PC-9 (cell line): ENCODE measurements around the gene LIPI. TPM values are rescaled to one million over a fixed set of nuclear protein-coding genes. Genes with fewer than 3 reads are reported as not detected.
"Not testable (repeated sequence)": the region's sequence is repeated elsewhere in the genome, so short reads cannot be mapped to it uniquely, and the experiment has no call there.

Experiments
- BruUV-seq: library from RNA; stranded (reverse); fragments of 400-500 nt; replicated peaks from 2 replicates; lab custom pipeline; 2021; lab: Mats Ljungman, UMichigan
- CTCF ChIA-PET: fragments of 300-600 bp; sonication (Branson Sonifier 250); formaldehyde crosslinking; loops from one replicate; lab custom pipeline; 2022; ENCODE audit warnings: antibody characterized with exemption; lab: Charles Lee
- POLR2A ChIA-PET: fragments of 300-600 bp; sonication (Branson Sonifier 250); formaldehyde crosslinking; loops from one replicate; lab custom pipeline; 2022; ENCODE audit warnings: antibody characterized with exemption; ENCODE audit not compliant: unreplicated experiment; lab: Charles Lee
- DNase-seq, 2 experiments: peaks; one replicate each; pipeline versions ENCODE4 v3.0.0 to v3.0.0-alpha.2; 2015 to 2022; ENCODE audit warnings: mixed read lengths in 1 of 2
- H2AFZ ChIP-seq: fragments of 200-600 bp; sonication (generic); 2 replicates; pipeline ENCODE4 v1.8.1; 2017; ENCODE audit warnings: antibody characterized with exemption
- H3F3A ChIP-seq: fragments of 200-600 bp; sonication (generic); 2 replicates; pipeline ENCODE4 v1.8.1; 2017; ENCODE audit warnings: antibody characterized with exemption, mild to moderate bottlenecking, low read depth; ENCODE audit not compliant: insufficient read depth
- H3K27ac ChIP-seq: fragments of 200-600 bp; sonication (generic); 2 replicates; pipeline ENCODE4 v1.6.1; 2016; ENCODE audit warnings: mixed run types
- H3K27me3 ChIP-seq: fragments of 200-600 bp; sonication (generic); 2 replicates; pipeline ENCODE4 v1.6.1; 2016; ENCODE audit warnings: low read depth, mixed run types; ENCODE audit not compliant: insufficient read depth
- H3K36me3 ChIP-seq: fragments of 200-600 bp; sonication (generic); 2 replicates; pipeline ENCODE4 v1.6.1; 2016; ENCODE audit warnings: low read depth, mixed run types
- H3K4me1 ChIP-seq: fragments of 200-600 bp; sonication (generic); replicated peaks from 2 replicates; pipeline ENCODE4 v1.6.1; 2016; ENCODE audit warnings: mixed run types; ENCODE audit not compliant: insufficient read depth
- H3K4me2 ChIP-seq: fragments of 200-600 bp; sonication (generic); 2 replicates; pipeline ENCODE4 v1.6.1; 2017; ENCODE audit warnings: mixed run types
- H3K4me3 ChIP-seq: fragments of 200-600 bp; sonication (generic); 2 replicates; pipeline ENCODE4 v1.6.1; 2016; ENCODE audit warnings: mixed run types
- H3K79me2 ChIP-seq: fragments of 200-600 bp; sonication (generic); 2 replicates; pipeline ENCODE4 v1.6.1; 2017; ENCODE audit warnings: low read depth, mixed run types
- H3K9me2 ChIP-seq: fragments of 200-600 bp; sonication (generic); 2 replicates; pipeline ENCODE4 v1.8.1; 2017; ENCODE audit warnings: mild to moderate bottlenecking; ENCODE audit not compliant: insufficient read depth
- H3K9me3 ChIP-seq: fragments of 200-600 bp; sonication (generic); 2 replicates; pipeline ENCODE4 v1.8.1; 2016; ENCODE audit warnings: low read depth; ENCODE audit not compliant: insufficient read depth
- H4K20me1 ChIP-seq: fragments of 200-600 bp; sonication (generic); 2 replicates; pipeline ENCODE4 v1.8.1; 2017; ENCODE audit not compliant: insufficient read depth
- CTCF ChIP-seq: fragments of 200-600 bp; sonication (generic); conservative IDR thresholded peaks from 2 replicates; pipeline ENCODE4 v1.6.1; 2017; ENCODE audit warnings: mixed run types, antibody characterized with exemption, mild to moderate bottlenecking, moderate library complexity
- EZH2 ChIP-seq: fragments of 200-600 bp; sonication (generic); IDR thresholded peaks from 2 replicates; pipeline ENCODE4 v1.8.0; 2017; ENCODE audit warnings: antibody characterized with exemption, low read depth
- intact Hi-C: fragments of 100-400 bp; cut with micrococcal nuclease; formaldehyde crosslinking; loops from one replicate; pipeline ENCODE4 v1.10.0; 2022; ENCODE audit not compliant: unreplicated experiment
- total RNA-seq: library from RNA; stranded (reverse); gene quantifications from 2 replicates; pipeline ENCODE4 v1.2.3, GENCODE V29; 2021

LIPI gene
- total RNA-seq, 1 experiment from 2014 or later, result not detected

GRCh38 chr21:14070968-14071367 lies 139.8 kb downstream of the LIPI start:
- CTCF ChIA-PET, result no interaction called here
- no TSS peak for BruUV-seq
- Histone ChIP-seq H3K9me3 (no peaks in the 10 kb centered on the region), H3K36me3 (no peaks in the 10 kb centered on the region), H4K20me1 (no peaks in the 10 kb centered on the region), H2AFZ (no peak overlapping the region), H3K27ac (no peak overlapping the region), H3K27me3 (no peaks in the 10 kb centered on the region), H3K9me2 (no peaks in the 10 kb centered on the region), H3F3A (no peaks in the 10 kb centered on the region), H3K4me1 (no peaks in the 10 kb centered on the region), H3K4me2 (no peak overlapping the region), H3K79me2 (no peaks in the 10 kb centered on the region), H3K4me3 (no peak overlapping the region)
- no peak for DNase-seq
- POLR2A ChIA-PET, result no interaction called here
- TF ChIP-seq EZH2 (no peak), CTCF (no peak)
- intact Hi-C loops, result no loop called here

- H3K4me1 ChIP-seq, result no peaks in the 10 kb centered on the region
- H3K27ac ChIP-seq, result no peak overlapping the region
- H3K36me3 ChIP-seq, result no peaks in the 10 kb centered on the region
- no peak overlapping the region for H2AFZ ChIP-seq
- CTCF ChIA-PET, result no interaction called here
- DNase-seq, result no peak
- TF ChIP-seq EZH2, result no peak
- no peak for TF ChIP-seq CTCF
- no peaks in the 10 kb centered on the region for H3K27me3 ChIP-seq
- no peak overlapping the region for H3K4me3 ChIP-seq
- POLR2A ChIA-PET, result no interaction called here
- H3F3A ChIP-seq, result no peaks in the 10 kb centered on the region
- intact Hi-C loops, result no loop called here
- H3K9me3 ChIP-seq, result no peaks in the 10 kb centered on the region
- no peaks in the 10 kb centered on the region for H3K79me2 ChIP-seq
- H3K9me2 ChIP-seq, result no peaks in the 10 kb centered on the region
- H4K20me1 ChIP-seq, result no peaks in the 10 kb centered on the region
- no peak overlapping the region for H3K4me2 ChIP-seq
- no TSS peak for BruUV-seq
Observed at GRCh38 chr21:14070049-14070893, 140.5 kb downstream of the LIPI start.

GRCh38 chr21:14064296-14064645 lies 146.5 kb downstream of the LIPI start:
- H3K36me3 ChIP-seq, result no peaks in the 10 kb centered on the region
- no peaks in the 10 kb centered on the region for H3K4me1 ChIP-seq
- no peaks in the 10 kb centered on the region for H4K20me1 ChIP-seq
- no peak overlapping the region for H2AFZ ChIP-seq
- no peak overlapping the region for H3K27ac ChIP-seq
- DNase-seq, result no peak
- no peak overlapping the region for H3K4me2 ChIP-seq
- H3K27me3 ChIP-seq, result no peaks in the 10 kb centered on the region
- H3F3A ChIP-seq, result no peaks in the 10 kb centered on the region
- no TSS peak for BruUV-seq
- no peaks in the 10 kb centered on the region for H3K9me3 ChIP-seq
- H3K9me2 ChIP-seq, result no peaks in the 10 kb centered on the region
- ChIA-PET CTCF (no interaction called here), POLR2A (no interaction called here)
- TF ChIP-seq CTCF, result no peak
- no peak for TF ChIP-seq EZH2
- intact Hi-C loops, result no loop called here
- no peaks in the 10 kb centered on the region for H3K79me2 ChIP-seq
- no peak overlapping the region for H3K4me3 ChIP-seq

GRCh38 chr21:14063620-14064295 lies 147.0 kb downstream of the LIPI start:
- BruUV-seq, H3K27ac ChIP-seq, H3K79me2 ChIP-seq, H3F3A ChIP-seq, H4K20me1 ChIP-seq, H3K27me3 ChIP-seq, H3K9me3 ChIP-seq, H3K4me1 ChIP-seq, POLR2A ChIA-PET, H2AFZ ChIP-seq, H3K4me3 ChIP-seq, H3K36me3 ChIP-seq, CTCF ChIA-PET, intact Hi-C loops, H3K9me2 ChIP-seq, H3K4me2 ChIP-seq, DNase-seq: not testable (repeated sequence)

GRCh38 chr21:14062684-14063083 lies 148.1 kb downstream of the LIPI start:
- H3K27me3 ChIP-seq, H3K27ac ChIP-seq, H3K4me3 ChIP-seq, CTCF ChIA-PET, H3K4me1 ChIP-seq, H2AFZ ChIP-seq, H3K79me2 ChIP-seq, BruUV-seq, DNase-seq, H3K4me2 ChIP-seq, H4K20me1 ChIP-seq, H3K9me2 ChIP-seq, H3K36me3 ChIP-seq, POLR2A ChIA-PET, intact Hi-C loops, H3K9me3 ChIP-seq, H3F3A ChIP-seq: not testable (repeated sequence)
